Psoas muscle (tissue), 8 donors: ENCODE data around the gene CEP63. TPM values are rescaled to one million over a fixed set of nuclear protein-coding genes. Genes with fewer than 3 reads are reported as not detected.
"Not testable (repeated sequence)": the region's sequence is repeated elsewhere in the genome, so short reads cannot be mapped to it uniquely, and the experiment has no call there.

Experiments
- ATAC-seq, 4 donors: fragments of 200-7000 bp; cut with Tn5 transposase; one replicate each; pipeline ENCODE4 v1.9.1; 2020; ENCODE audit warnings: moderate library complexity in 3 of 4, mild to moderate bottlenecking in 2 of 4
- DNase-seq, 2 donors: peaks; one replicate each; pipeline ENCODE4 v3.0.0-alpha.2; 2020
- H3K27ac ChIP-seq: fragments of 200-600 bp; one replicate; pipeline ENCODE4 v1.8.0; 2022
- H3K27me3 ChIP-seq, 3 donors: fragments of 200-600 bp in 1 of 3; one replicate each; pipeline versions ENCODE4 v1.6.1 to v1.8.0; 2013 to 2022; ENCODE audit warnings: low read length in 2 of 3, mild to moderate bottlenecking in 2 of 3, moderate library complexity in 1 of 3; ENCODE audit not compliant: insufficient read depth in 3 of 3
- H3K36me3 ChIP-seq, 2 donors: fragments of 200-600 bp in 1 of 2; one replicate each; pipeline versions ENCODE4 v1.6.1 to v1.8.0; 2013 to 2022; ENCODE audit warnings: low read depth in 1 of 2, mild to moderate bottlenecking in 1 of 2, moderate library complexity in 1 of 2; ENCODE audit not compliant: insufficient read depth in 1 of 2
- H3K4me1 ChIP-seq: fragments of 200-600 bp; one replicate; pipeline ENCODE4 v1.8.0; 2022
- H3K4me3 ChIP-seq: fragments of 200-600 bp; one replicate; pipeline ENCODE4 v1.8.0; 2022; ENCODE audit warnings: mild to moderate bottlenecking
- H3K9me3 ChIP-seq: fragments of 200-600 bp; one replicate; pipeline ENCODE4 v1.8.0; 2022
- WGBS, 3 donors: extraction: QIAGEN DNeasy Blood & Tissue Kit; methylation state at CpG; one replicate each; pipeline versions ENCODE4 v1.1.6 to v1.1.7; 2013; 5-methylcytosine and 5-hydroxymethylcytosine counted together
- intact Hi-C, 2 donors: fragments of 100-400 bp; cut with DNase I; formaldehyde crosslinking; loops; one replicate each; pipeline versions ENCODE4 v1.11.0 to v1.14.2; 2022
- polyA plus RNA-seq, 3 donors: library from polyadenylated mRNA; stranded (reverse); fragments of 200-250 nt; gene quantifications; one replicate each; pipeline ENCODE4 v1.2.3, GENCODE V29; 2013
- total RNA-seq, 4 donors: library from RNA; stranded (reverse); fragmentation: NEBNext Ultra II Directional in 2 of 4; extraction: Animal tissue kit (Norgen Biotek cat#: 25700) in 2 of 4; gene quantifications; one replicate each; pipeline versions ENCODE4 v1.2.1 to v1.2.4, GENCODE V29; 2021 to 2023
- TF ChIP-seq, protein P1 (sequence below): fragments of 200-600 bp; IDR thresholded peaks from one replicate; pipeline ENCODE4 v1.8.0; 2022; ENCODE audit warnings: antibody characterized with exemption
- donor health status: healthy with polysubstance abuse.
- donor health status: DM: no; HTN: no; CAD: no; lungs with moderate emphysema.
- donor health status: Bipolar disorder and iron deficiency.
- donor health status: healthy.
- donor health status: DM: yes; HTN: yes; CAD: no.
- donor health status: DM: no; HTN: no; CAD: no.
- donor health status: DM: no; HTN: no; CAD: no.
- donor health status: DM: yes; HTN: yes; CAD: no.

Gene CEP63
- total and polyA plus RNA-seq, 7 donors = 26.5 to 51.3 (median 30.3) TPM

DNA sequence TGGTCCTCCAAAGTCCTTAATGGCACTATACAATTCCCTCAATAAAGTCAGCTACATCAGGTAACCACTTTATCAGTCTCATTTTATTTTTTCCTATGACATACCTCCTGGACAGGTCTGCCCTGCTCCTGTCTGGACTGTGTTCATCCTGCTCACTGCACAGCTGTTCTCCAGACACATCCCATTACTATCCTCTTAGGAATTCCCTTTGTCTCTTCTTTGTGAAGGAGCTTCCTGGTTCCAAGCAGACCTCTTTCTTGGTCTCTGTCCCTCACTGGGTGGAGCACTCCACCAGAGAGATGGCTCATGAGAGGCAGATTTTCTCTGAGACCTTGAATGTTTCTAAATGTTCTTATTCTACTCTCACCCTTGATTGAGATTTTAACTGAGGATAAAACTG is 104.9 kb downstream of the CEP63 start:
- no peaks in the 10 kb centered on the region for H3K4me1 ChIP-seq
- H3K36me3 ChIP-seq = no peaks in the 10 kb centered on the region

DNA sequence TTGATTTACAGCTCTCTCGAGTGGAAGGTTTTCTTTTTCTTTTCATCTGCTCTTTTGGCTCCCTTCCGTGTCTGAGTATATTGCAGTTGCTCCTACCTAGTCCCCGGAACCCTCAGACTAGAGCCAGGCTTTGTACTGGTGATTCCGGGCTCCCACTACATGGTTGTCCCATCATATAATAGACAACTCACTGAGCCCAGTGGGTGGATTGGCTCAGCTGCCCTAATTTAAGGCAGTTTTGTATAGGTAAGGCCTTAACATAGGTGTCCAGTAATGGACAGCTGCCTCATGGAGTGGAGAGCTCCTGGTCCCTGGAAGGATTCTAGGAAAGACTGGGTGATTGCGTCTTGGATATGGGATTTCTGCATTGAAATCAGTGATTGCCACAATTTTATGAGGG is 106.9 kb downstream of the CEP63 start:
- Histone ChIP-seq H3K27ac (no peak overlapping the region), H3K4me1 (no peaks in the 10 kb centered on the region), H3K9me3 (no peaks in the 10 kb centered on the region), H3K27me3 (no peaks in the 10 kb centered on the region), H3K36me3 (no peaks in the 10 kb centered on the region), H3K4me3 (no peak overlapping the region)
- intact Hi-C loops = no loop called here
- ATAC-seq (no peak), DNase-seq (no peak)
- WGBS, 3 donors = 92 to 94% (median 92%) methylated on average over 5 of the region's 5 CpGs
- TF ChIP-seq, protein P1, sequence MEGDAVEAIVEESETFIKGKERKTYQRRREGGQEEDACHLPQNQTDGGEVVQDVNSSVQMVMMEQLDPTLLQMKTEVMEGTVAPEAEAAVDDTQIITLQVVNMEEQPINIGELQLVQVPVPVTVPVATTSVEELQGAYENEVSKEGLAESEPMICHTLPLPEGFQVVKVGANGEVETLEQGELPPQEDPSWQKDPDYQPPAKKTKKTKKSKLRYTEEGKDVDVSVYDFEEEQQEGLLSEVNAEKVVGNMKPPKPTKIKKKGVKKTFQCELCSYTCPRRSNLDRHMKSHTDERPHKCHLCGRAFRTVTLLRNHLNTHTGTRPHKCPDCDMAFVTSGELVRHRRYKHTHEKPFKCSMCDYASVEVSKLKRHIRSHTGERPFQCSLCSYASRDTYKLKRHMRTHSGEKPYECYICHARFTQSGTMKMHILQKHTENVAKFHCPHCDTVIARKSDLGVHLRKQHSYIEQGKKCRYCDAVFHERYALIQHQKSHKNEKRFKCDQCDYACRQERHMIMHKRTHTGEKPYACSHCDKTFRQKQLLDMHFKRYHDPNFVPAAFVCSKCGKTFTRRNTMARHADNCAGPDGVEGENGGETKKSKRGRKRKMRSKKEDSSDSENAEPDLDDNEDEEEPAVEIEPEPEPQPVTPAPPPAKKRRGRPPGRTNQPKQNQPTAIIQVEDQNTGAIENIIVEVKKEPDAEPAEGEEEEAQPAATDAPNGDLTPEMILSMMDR = no peak

More for the DNA sequence above, 104.9 kb downstream of the CEP63 start:
- H3K4me3 ChIP-seq = no peak overlapping the region
- H3K27me3 ChIP-seq = no peaks in the 10 kb centered on the region
- TF ChIP-seq, protein P1 = no peak
- ATAC-seq = no peak
- no peaks in the 10 kb centered on the region for H3K9me3 ChIP-seq
- intact Hi-C loops = no loop called here
- H3K27ac ChIP-seq = no peak overlapping the region
- no peak for DNase-seq

DNA sequence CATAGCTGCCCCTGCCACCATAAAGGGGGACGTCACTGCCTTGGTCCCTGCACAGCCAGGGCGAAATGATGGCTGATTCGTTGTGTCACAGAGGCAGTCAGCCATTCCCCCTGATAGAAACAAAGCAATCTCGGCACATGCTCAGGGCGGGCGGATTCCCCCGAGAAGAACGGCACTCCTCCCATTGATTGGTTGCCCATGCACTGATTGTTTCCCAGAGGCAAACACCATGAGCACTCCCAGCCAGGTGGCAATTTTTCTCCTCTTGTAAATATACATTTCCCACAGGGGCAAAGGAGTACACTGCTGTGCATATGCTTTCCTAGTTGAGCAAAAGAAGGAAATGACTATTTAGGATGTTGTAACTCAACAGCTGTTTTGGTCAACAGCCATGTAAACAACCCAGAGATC is 108.5 kb downstream of the CEP63 start:
- TF ChIP-seq, protein P1 = no peak
- Histone ChIP-seq H3K27me3 (no peaks in the 10 kb centered on the region), H3K9me3 (no peaks in the 10 kb centered on the region), H3K4me1 (no peaks in the 10 kb centered on the region), H3K27ac (no peak overlapping the region), H3K36me3 (no peaks in the 10 kb centered on the region), H3K4me3 (no peak overlapping the region)
- 46 to 70% (median 59%) methylated on average over 8 of the region's 8 CpGs for WGBS, 3 donors
- ATAC-seq = peak in 1 of 4 donors; percentile 50
- DNase-seq = no peak
- intact Hi-C loops = no loop called here

DNA sequence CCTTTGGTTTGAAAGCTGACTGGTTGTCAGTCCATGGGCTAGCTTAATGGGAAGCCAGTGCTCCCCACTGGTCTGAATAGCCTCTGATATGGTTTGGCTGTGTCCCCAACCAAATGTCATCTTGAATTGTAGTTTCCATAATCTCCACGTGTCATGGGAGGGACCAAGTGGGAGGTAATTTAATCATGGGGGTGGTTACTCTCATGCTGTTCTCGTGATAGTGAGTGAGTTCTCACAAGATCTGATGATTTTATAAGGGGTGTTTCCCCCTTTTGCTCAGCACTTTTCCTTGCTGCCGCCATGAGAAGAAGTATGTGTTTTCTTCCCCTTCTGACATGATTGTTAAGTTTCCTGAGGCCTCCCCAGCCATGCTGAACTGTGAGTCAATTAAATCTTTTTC is 109.1 kb downstream of the CEP63 start:
- intact Hi-C loops, H3K4me1 ChIP-seq, H3K9me3 ChIP-seq, H3K36me3 ChIP-seq, H3K27ac ChIP-seq, ATAC-seq, DNase-seq, H3K27me3 ChIP-seq, H3K4me3 ChIP-seq: not testable (repeated sequence)
- WGBS, 3 donors = 56 to 82% (median 70%) methylated on average over 3 of the region's 3 CpGs

DNA sequence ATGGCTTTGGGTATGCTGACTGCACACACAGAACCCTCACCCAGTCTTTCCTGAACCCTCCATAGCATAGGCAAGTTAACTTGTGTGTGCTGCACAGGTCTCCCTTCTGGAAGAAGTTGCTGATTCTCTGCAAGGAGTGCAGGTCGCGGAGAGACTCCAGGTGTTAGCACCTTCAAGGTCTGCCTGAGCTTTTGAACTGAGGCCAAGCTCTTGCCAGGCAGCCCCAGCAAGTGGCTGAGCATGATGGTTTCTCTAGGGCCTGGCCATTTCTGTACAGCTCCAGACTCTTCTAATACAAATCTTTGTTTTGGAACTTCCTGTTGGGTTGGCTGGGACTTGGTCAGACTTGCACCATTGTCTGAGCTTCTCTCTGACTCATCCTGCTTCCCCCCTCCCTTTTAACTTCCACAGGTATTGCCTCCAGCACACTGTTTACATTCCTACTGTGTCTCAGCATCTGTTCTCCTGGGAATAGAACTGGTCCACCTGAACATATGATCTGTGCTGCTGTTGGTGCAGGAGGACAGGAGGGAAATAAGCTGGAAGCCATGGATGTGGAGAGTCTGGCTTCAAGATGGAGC is 111.6 kb downstream of the CEP63 start:
- Histone ChIP-seq H3K9me3 (no peaks in the 10 kb centered on the region), H3K4me1 (no peaks in the 10 kb centered on the region), H3K27ac (no peak overlapping the region), H3K27me3 (no peaks in the 10 kb centered on the region), H3K36me3 (no peaks in the 10 kb centered on the region), H3K4me3 (no peak overlapping the region)
- ATAC-seq = no peak
- intact Hi-C loops = no loop called here
- TF ChIP-seq, protein P1 = no peak
- WGBS, 3 donors = 38 to 71% (median 58%) methylated on average over 2 of the region's 2 CpGs
- DNase-seq = no peak
